MM.1S (cell line): ENCODE data around the gene IL5.

Experiments used
- DNase-seq: peaks from one replicate; pipeline ENCODE4 v3.0.0-alpha.2; 2015
- H2AFZ ChIP-seq: fragments of 300-600 bp; sonication (generic); 2 replicates; pipeline ENCODE4 v1.6.0; 2016; ENCODE audit warnings: antibody characterized with exemption, low read length
- H3F3A ChIP-seq: fragments of 300-600 bp; sonication (generic); 2 replicates; pipeline ENCODE4 v1.6.1; 2016; ENCODE audit warnings: mild to moderate bottlenecking, antibody characterized with exemption, low read length, moderate library complexity, mixed read lengths; ENCODE audit not compliant: insufficient read depth
- H3K27ac ChIP-seq: fragments of 300-600 bp; sonication (generic); 2 replicates; pipeline ENCODE4 v1.5.1; 2016; ENCODE audit warnings: mild to moderate bottlenecking, low read length
- H3K27me3 ChIP-seq: fragments of 300-600 bp; sonication (generic); replicated peaks from 2 replicates; pipeline ENCODE4 v1.6.0; 2016; ENCODE audit warnings: low read length; ENCODE audit not compliant: insufficient read depth
- H3K36me3 ChIP-seq: fragments of 300-600 bp; sonication (generic); replicated peaks from 2 replicates; pipeline ENCODE4 v1.6.1; 2016; ENCODE audit warnings: mild to moderate bottlenecking, low read length, mixed read lengths; ENCODE audit not compliant: insufficient read depth
- H3K4me1 ChIP-seq: fragments of 300-600 bp; sonication (generic); 2 replicates; pipeline ENCODE4 v1.6.1; 2016; ENCODE audit warnings: low read length, mixed read lengths
- H3K4me2 ChIP-seq: fragments of 300-600 bp; sonication (generic); 2 replicates; pipeline ENCODE4 v1.6.0; 2016; ENCODE audit warnings: low read depth, low read length
- H3K4me3 ChIP-seq: fragments of 300-600 bp; sonication (generic); 2 replicates; pipeline ENCODE4 v1.5.1; 2016; ENCODE audit warnings: low read length, mixed read lengths
- H3K79me2 ChIP-seq: fragments of 300-600 bp; sonication (generic); 2 replicates; pipeline ENCODE4 v1.6.1; 2016; ENCODE audit warnings: mixed run types, low read length, mixed read lengths
- H3K9ac ChIP-seq: fragments of 300-600 bp; sonication (generic); 2 replicates; pipeline ENCODE4 v1.6.1; 2016; ENCODE audit warnings: low read length, mixed read lengths
- H3K9me2 ChIP-seq: fragments of 300-600 bp; sonication (generic); replicated peaks from 2 replicates; pipeline ENCODE4 v1.6.1; 2016; ENCODE audit warnings: mild to moderate bottlenecking, low read length, mixed read lengths; ENCODE audit not compliant: insufficient read depth
- H3K9me3 ChIP-seq: fragments of 300-600 bp; sonication (generic); replicated peaks from 2 replicates; pipeline ENCODE4 v1.6.1; 2016; ENCODE audit warnings: mild to moderate bottlenecking, low read length, mixed read lengths; ENCODE audit not compliant: insufficient read depth
- H4K20me1 ChIP-seq: fragments of 300-600 bp; sonication (generic); 2 replicates; pipeline ENCODE4 v1.6.1; 2016; ENCODE audit warnings: mild to moderate bottlenecking, low read length, moderate library complexity, mixed read lengths; ENCODE audit not compliant: insufficient read depth
- EZH2 ChIP-seq: fragments of 300-600 bp; sonication (generic); optimal IDR thresholded peaks from 2 replicates; pipeline ENCODE3; 2017; ENCODE audit warnings: low read depth, mild to moderate bottlenecking, antibody characterized with exemption, low read length, mixed read lengths
- EZH2phosphoT487 ChIP-seq: fragments of 300-600 bp; sonication (generic); IDR thresholded peaks from 2 replicates; pipeline ENCODE4 v1.6.1; 2018; ENCODE audit warnings: antibody characterized with exemption, low read length
- TF ChIP-seq, protein P1 (sequence below): fragments of 300-600 bp; sonication (generic); IDR thresholded peaks from 2 replicates; pipeline ENCODE4 v1.5.1; 2016; ENCODE audit warnings: antibody characterized with exemption, low read length, mixed read lengths

IL5 gene

DNA sequence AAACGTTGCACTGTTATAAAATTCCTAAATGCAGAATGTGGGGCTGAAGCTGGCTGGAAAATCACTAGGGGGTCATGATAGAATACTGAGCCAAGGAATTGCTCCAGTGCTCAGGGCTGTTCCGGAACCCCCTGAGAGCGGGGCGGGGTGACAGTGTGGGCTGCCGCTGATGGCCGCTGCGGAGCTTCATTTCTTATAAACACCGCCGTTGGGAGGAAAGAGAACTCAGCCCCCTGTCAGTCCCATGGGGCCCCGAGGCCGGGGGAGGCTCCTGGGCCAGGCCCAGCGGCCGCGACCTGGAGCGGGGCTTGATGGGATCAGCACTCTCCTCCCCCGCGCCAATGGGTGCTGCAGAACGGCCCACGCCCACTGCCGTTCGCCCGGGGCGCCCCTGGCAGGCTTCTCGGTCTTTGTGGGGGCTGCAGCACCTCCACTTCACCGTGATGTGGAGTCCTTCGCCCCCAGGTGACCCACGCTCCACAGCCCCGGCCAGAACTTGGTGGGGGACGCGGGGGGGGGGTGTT lies 47.6 kb downstream of the IL5 start:
- Histone ChIP-seq H3K9me3 (no peaks in the 10 kb centered on the region), H3F3A (peaks cover 50% of the 10 kb centered on the region), H2AFZ (0 out of 2 replicates have a peak overlapping the region, but pooled peaks have one; percentile 0), H3K27me3 (no peaks in the 10 kb centered on the region), H3K9ac (peak overlapping the region; percentile 90), H3K9me2 (no peaks in the 10 kb centered on the region), H3K4me3 (peak overlapping the region; percentile 89), H3K4me1 (peaks cover 61% of the 10 kb centered on the region), H3K36me3 (no peaks in the 10 kb centered on the region), H3K79me2 (peaks cover 40% of the 10 kb centered on the region), H4K20me1 (no peaks in the 10 kb centered on the region), H3K27ac (peak overlapping the region; percentile 99), H3K4me2 (peak overlapping the region; percentile 97)
- no peak for TF ChIP-seq EZH2
- TF ChIP-seq, protein P1, sequence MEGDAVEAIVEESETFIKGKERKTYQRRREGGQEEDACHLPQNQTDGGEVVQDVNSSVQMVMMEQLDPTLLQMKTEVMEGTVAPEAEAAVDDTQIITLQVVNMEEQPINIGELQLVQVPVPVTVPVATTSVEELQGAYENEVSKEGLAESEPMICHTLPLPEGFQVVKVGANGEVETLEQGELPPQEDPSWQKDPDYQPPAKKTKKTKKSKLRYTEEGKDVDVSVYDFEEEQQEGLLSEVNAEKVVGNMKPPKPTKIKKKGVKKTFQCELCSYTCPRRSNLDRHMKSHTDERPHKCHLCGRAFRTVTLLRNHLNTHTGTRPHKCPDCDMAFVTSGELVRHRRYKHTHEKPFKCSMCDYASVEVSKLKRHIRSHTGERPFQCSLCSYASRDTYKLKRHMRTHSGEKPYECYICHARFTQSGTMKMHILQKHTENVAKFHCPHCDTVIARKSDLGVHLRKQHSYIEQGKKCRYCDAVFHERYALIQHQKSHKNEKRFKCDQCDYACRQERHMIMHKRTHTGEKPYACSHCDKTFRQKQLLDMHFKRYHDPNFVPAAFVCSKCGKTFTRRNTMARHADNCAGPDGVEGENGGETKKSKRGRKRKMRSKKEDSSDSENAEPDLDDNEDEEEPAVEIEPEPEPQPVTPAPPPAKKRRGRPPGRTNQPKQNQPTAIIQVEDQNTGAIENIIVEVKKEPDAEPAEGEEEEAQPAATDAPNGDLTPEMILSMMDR, result peak; percentile 15; the same call in 1 of the 2 replicates
- DNase-seq, result peak; percentile 73

DNA sequence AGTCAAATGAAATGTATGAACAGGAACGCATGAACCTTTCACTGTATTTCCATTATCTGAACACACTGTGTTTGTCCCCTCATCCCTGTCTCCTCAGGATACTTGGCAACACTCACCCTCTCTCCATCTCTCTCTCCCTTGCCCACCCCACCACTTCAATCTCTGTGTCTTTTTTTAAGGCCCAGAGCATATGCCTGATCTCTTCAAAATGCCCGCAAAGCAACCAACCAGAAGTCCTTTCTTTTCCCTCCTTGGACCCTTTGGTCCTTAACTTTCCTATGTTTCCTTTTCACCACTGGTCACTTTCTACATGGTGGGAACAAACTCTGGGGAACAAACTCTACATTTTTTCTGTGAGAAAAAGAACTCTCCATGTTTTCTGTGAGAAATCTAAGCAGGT lies 49.5 kb downstream of the IL5 start:
- H3K79me2 ChIP-seq, result peaks cover 47% of the 10 kb centered on the region
- no peak for DNase-seq
- no peak overlapping the region for H3K9ac ChIP-seq
- no peak overlapping the region for H3K4me2 ChIP-seq
- H3F3A ChIP-seq, result peaks cover 43% of the 10 kb centered on the region
- 0 out of 2 replicates have a peak, but pooled peaks cover 3% of the 10 kb centered on the region for H3K36me3 ChIP-seq
- peaks cover 12% of the 10 kb centered on the region for H4K20me1 ChIP-seq
- no peak for TF ChIP-seq EZH2
- no peak for TF ChIP-seq EZH2phosphoT487
- TF ChIP-seq, protein P1, result no peak
- H3K9me2 ChIP-seq, result no peaks in the 10 kb centered on the region
- H3K9me3 ChIP-seq, result no peaks in the 10 kb centered on the region
- no peak overlapping the region for H3K4me3 ChIP-seq
- H3K27me3 ChIP-seq, result no peaks in the 10 kb centered on the region
- no peak overlapping the region for H3K27ac ChIP-seq
- H2AFZ ChIP-seq, result no peak overlapping the region
- peaks cover 43% of the 10 kb centered on the region for H3K4me1 ChIP-seq

DNA sequence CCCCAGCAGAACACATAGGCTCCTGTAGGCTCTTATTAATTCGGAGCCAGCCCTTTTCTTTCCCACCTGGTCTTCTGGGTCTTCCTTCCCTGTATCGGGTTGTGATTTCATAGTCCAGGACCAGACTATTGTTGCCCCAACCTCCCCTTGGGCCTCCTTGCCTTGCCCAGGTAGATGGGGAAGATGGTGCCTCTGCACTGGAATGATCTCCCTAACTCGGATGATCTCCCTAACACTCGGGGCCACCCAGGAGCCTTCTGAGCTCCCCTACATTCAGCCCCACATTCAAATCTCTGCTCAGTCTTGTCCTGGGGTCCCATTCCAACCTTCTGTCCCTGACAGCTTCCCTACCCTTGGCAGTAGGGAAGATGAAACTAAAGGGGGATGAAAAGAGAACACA lies 50.1 kb downstream of the IL5 start:
- Histone ChIP-seq H3K9me2 (no peaks in the 10 kb centered on the region), H3K9me3 (no peaks in the 10 kb centered on the region), H3K36me3 (peaks cover 6% of the 10 kb centered on the region; the same call in 1 of the 2 replicates), H3F3A (peaks cover 43% of the 10 kb centered on the region), H3K27ac (no peak overlapping the region), H4K20me1 (peaks cover 18% of the 10 kb centered on the region), H3K4me1 (peaks cover 43% of the 10 kb centered on the region), H2AFZ (no peak overlapping the region), H3K4me3 (no peak overlapping the region), H3K4me2 (no peak overlapping the region), H3K27me3 (no peaks in the 10 kb centered on the region), H3K9ac (no peak overlapping the region), H3K79me2 (peaks cover 52% of the 10 kb centered on the region)
- no peak for DNase-seq
- TF ChIP-seq EZH2phosphoT487, result no peak
- TF ChIP-seq, protein P1, result no peak
- no peak for TF ChIP-seq EZH2
